MM.1S (cell line): ENCODE measurements around the gene KCNK7.

Experiments
- DNase-seq: peaks from one replicate; pipeline ENCODE4 v3.0.0-alpha.2; 2015
- H2AFZ ChIP-seq: fragments of 300-600 bp; sonication (generic); 2 replicates; pipeline ENCODE4 v1.6.0; 2016; ENCODE audit warnings: antibody characterized with exemption, low read length
- H3F3A ChIP-seq: fragments of 300-600 bp; sonication (generic); 2 replicates; pipeline ENCODE4 v1.6.1; 2016; ENCODE audit warnings: mild to moderate bottlenecking, antibody characterized with exemption, low read length, moderate library complexity, mixed read lengths; ENCODE audit not compliant: insufficient read depth
- H3K27ac ChIP-seq: fragments of 300-600 bp; sonication (generic); 2 replicates; pipeline ENCODE4 v1.5.1; 2016; ENCODE audit warnings: mild to moderate bottlenecking, low read length
- H3K27me3 ChIP-seq: fragments of 300-600 bp; sonication (generic); replicated peaks from 2 replicates; pipeline ENCODE4 v1.6.0; 2016; ENCODE audit warnings: low read length; ENCODE audit not compliant: insufficient read depth
- H3K36me3 ChIP-seq: fragments of 300-600 bp; sonication (generic); replicated peaks from 2 replicates; pipeline ENCODE4 v1.6.1; 2016; ENCODE audit warnings: mild to moderate bottlenecking, low read length, mixed read lengths; ENCODE audit not compliant: insufficient read depth
- H3K4me1 ChIP-seq: fragments of 300-600 bp; sonication (generic); 2 replicates; pipeline ENCODE4 v1.6.1; 2016; ENCODE audit warnings: low read length, mixed read lengths
- H3K4me2 ChIP-seq: fragments of 300-600 bp; sonication (generic); 2 replicates; pipeline ENCODE4 v1.6.0; 2016; ENCODE audit warnings: low read depth, low read length
- H3K4me3 ChIP-seq: fragments of 300-600 bp; sonication (generic); 2 replicates; pipeline ENCODE4 v1.5.1; 2016; ENCODE audit warnings: low read length, mixed read lengths
- H3K79me2 ChIP-seq: fragments of 300-600 bp; sonication (generic); 2 replicates; pipeline ENCODE4 v1.6.1; 2016; ENCODE audit warnings: mixed run types, low read length, mixed read lengths
- H3K9ac ChIP-seq: fragments of 300-600 bp; sonication (generic); 2 replicates; pipeline ENCODE4 v1.6.1; 2016; ENCODE audit warnings: low read length, mixed read lengths
- H3K9me2 ChIP-seq: fragments of 300-600 bp; sonication (generic); replicated peaks from 2 replicates; pipeline ENCODE4 v1.6.1; 2016; ENCODE audit warnings: mild to moderate bottlenecking, low read length, mixed read lengths; ENCODE audit not compliant: insufficient read depth
- H3K9me3 ChIP-seq: fragments of 300-600 bp; sonication (generic); replicated peaks from 2 replicates; pipeline ENCODE4 v1.6.1; 2016; ENCODE audit warnings: mild to moderate bottlenecking, low read length, mixed read lengths; ENCODE audit not compliant: insufficient read depth
- H4K20me1 ChIP-seq: fragments of 300-600 bp; sonication (generic); 2 replicates; pipeline ENCODE4 v1.6.1; 2016; ENCODE audit warnings: mild to moderate bottlenecking, low read length, moderate library complexity, mixed read lengths; ENCODE audit not compliant: insufficient read depth
- EZH2 ChIP-seq: fragments of 300-600 bp; sonication (generic); optimal IDR thresholded peaks from 2 replicates; pipeline ENCODE3; 2017; ENCODE audit warnings: low read depth, mild to moderate bottlenecking, antibody characterized with exemption, low read length, mixed read lengths
- EZH2phosphoT487 ChIP-seq: fragments of 300-600 bp; sonication (generic); IDR thresholded peaks from 2 replicates; pipeline ENCODE4 v1.6.1; 2018; ENCODE audit warnings: antibody characterized with exemption, low read length
- TF ChIP-seq, protein P1 (sequence below): fragments of 300-600 bp; sonication (generic); IDR thresholded peaks from 2 replicates; pipeline ENCODE4 v1.5.1; 2016; ENCODE audit warnings: antibody characterized with exemption, low read length, mixed read lengths

Gene KCNK7

DNA sequence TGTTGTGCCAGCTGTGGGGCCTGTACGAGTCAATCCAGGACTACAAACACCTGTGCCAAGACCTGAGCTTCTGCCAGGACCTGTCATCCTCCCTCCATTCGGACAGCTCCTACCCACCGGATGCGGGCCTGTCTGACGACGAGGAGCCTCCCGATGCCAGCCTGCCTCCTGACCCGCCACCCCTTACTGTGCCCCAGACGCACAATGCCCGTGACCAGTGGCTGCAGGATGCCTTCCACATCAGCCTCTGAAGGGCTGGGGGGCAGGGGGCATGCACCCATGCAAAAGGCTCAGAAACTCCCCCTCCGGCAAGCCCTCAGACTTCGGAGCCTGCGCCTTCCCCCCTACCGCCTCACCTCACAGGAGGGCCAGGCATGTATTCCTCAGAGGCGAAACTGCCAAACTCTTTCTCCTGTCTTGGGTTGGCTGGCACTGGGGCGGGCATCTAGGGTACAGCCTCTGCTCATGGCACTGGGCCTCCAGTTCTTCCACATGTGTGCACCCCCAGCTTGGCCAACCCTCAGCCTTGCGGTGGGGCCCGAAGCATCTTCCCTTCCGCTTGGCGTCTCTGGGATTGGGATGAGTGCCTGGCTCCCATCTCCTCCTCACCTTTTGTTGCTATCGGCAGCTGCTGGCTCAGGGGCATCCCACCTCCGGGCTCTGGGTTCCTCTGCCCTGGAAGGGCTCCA, 22.1 kb downstream of the KCNK7 start:
- peaks cover 73% of the 10 kb centered on the region for H3K79me2 ChIP-seq

DNA sequence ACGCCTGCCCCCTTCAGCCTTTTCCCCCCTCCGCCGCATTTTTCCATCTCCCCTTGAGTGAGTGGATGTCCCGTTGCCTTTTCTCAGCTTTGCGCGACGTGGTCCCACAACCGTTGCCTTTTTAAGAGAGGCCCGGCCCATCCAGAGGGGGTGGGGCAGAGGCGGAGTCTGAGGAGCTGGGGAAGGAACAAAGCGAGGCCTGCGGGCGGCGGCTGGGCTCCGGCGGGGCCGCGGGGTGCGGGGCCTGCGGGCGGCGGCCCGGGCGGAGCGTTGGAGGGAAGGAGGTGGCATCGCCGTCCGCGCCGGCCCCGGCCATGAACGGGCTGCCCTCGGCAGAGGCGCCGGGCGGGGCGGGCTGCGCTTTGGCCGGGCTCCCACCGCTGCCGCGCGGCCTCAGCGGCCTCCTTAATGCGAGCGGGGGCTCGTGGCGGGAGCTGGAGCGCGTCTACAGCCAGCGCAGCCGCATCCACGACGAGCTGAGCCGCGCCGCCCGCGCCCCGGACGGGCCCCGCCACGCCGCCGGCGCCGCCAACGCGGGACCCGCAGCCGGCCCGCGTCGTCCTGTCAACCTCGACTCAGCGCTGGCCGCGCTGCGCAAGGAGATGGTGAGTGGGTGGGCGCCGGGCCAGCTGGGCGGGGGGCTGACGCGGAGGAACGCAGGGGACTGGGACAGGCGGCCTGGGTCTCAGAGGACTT, 23.1 kb downstream of the KCNK7 start, which contains the start of gene FAM89B:
FAM89B (plus strand) TSS at position 183 of the 696 bp plus-strand sequence; CDS start at position 315, 132 bp downstream.
- no peaks in the 10 kb centered on the region for H4K20me1 ChIP-seq
- H3K27me3 ChIP-seq, result no peaks in the 10 kb centered on the region
- H3K4me2 ChIP-seq, result peak within 1 kb of the TSS; percentile 93
- peaks cover 31% of the 10 kb centered on the region for H3K4me1 ChIP-seq
- H3K79me2 ChIP-seq, result peaks cover 73% of the 10 kb centered on the region
- no peak within 1 kb of the TSS for H2AFZ ChIP-seq
- H3F3A ChIP-seq, result peaks cover 53% of the 10 kb centered on the region
- peak; percentile 89 for DNase-seq
- peak within 1 kb of the TSS; percentile 98 for H3K4me3 ChIP-seq
- peak within 1 kb of the TSS; percentile 92; the same call in 1 of the 2 replicates for H3K27ac ChIP-seq
- H3K9me3 ChIP-seq, result no peaks in the 10 kb centered on the region
- TF ChIP-seq, protein P1, sequence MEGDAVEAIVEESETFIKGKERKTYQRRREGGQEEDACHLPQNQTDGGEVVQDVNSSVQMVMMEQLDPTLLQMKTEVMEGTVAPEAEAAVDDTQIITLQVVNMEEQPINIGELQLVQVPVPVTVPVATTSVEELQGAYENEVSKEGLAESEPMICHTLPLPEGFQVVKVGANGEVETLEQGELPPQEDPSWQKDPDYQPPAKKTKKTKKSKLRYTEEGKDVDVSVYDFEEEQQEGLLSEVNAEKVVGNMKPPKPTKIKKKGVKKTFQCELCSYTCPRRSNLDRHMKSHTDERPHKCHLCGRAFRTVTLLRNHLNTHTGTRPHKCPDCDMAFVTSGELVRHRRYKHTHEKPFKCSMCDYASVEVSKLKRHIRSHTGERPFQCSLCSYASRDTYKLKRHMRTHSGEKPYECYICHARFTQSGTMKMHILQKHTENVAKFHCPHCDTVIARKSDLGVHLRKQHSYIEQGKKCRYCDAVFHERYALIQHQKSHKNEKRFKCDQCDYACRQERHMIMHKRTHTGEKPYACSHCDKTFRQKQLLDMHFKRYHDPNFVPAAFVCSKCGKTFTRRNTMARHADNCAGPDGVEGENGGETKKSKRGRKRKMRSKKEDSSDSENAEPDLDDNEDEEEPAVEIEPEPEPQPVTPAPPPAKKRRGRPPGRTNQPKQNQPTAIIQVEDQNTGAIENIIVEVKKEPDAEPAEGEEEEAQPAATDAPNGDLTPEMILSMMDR, result no peak
- TF ChIP-seq EZH2phosphoT487, result no peak
- no peak for TF ChIP-seq EZH2
- H3K9me2 ChIP-seq, result no peaks in the 10 kb centered on the region
- peak within 1 kb of the TSS; percentile 86 for H3K9ac ChIP-seq
- no peaks in the 10 kb centered on the region for H3K36me3 ChIP-seq

More for the DNA sequence above, 22.1 kb downstream of the KCNK7 start:
- H3K27me3 ChIP-seq, result no peaks in the 10 kb centered on the region
- H3K36me3 ChIP-seq, result no peaks in the 10 kb centered on the region
- DNase-seq, result peak; percentile 29
- no peak overlapping the region for H2AFZ ChIP-seq
- peak overlapping the region; percentile 83 for H3K27ac ChIP-seq
- no peaks in the 10 kb centered on the region for H3K9me3 ChIP-seq
- H3K9ac ChIP-seq, result peak overlapping the region; percentile 61
- H3F3A ChIP-seq, result peaks cover 53% of the 10 kb centered on the region
- H3K4me2 ChIP-seq, result peak overlapping the region; percentile 89
- no peaks in the 10 kb centered on the region for H4K20me1 ChIP-seq
- H3K9me2 ChIP-seq, result no peaks in the 10 kb centered on the region
- H3K4me3 ChIP-seq, result peak overlapping the region; percentile 69
- H3K4me1 ChIP-seq, result peaks cover 35% of the 10 kb centered on the region
- no peak for TF ChIP-seq EZH2phosphoT487
- TF ChIP-seq, protein P1, result no peak
- no peak for TF ChIP-seq EZH2

DNA sequence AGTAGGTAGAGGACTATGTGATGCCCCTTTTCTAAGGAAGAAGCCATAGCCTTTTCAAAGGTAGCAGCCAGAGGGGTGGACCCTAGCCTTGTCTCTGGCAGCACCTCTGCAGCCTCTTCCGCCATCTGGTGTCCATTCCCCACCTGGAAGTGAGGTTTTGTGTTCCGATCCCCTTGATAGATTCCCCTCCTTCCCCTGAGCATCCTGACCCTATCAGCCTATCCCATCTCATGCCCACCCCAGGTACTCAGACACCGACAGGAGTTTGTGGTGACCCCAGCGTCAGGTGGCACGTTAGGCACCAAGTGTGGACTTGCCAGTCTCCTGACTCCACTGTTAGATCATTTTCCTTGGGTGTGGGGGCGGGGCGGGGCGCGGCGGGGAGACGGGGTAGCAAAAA, 23.7 kb downstream of the KCNK7 start:
- DNase-seq, result peak; percentile 51

More for the DNA sequence above, 23.7 kb downstream of the KCNK7 start:
- H3K9me3 ChIP-seq, result no peaks in the 10 kb centered on the region
- H3K27ac ChIP-seq, result peak overlapping the region; percentile 40; the same call in 1 of the 2 replicates
- peaks cover 53% of the 10 kb centered on the region for H3F3A ChIP-seq
- H3K4me3 ChIP-seq, result peak overlapping the region; percentile 98
- H3K79me2 ChIP-seq, result peaks cover 68% of the 10 kb centered on the region
- TF ChIP-seq, protein P1, result peak; percentile 61
- TF ChIP-seq EZH2, result no peak
- no peaks in the 10 kb centered on the region for H4K20me1 ChIP-seq
- H3K9ac ChIP-seq, result peak overlapping the region; percentile 9; the same call in 1 of the 2 replicates
- H2AFZ ChIP-seq, result no peak overlapping the region
- H3K4me1 ChIP-seq, result peaks cover 28% of the 10 kb centered on the region
- no peaks in the 10 kb centered on the region for H3K36me3 ChIP-seq
- peak overlapping the region; percentile 93 for H3K4me2 ChIP-seq
- H3K9me2 ChIP-seq, result no peaks in the 10 kb centered on the region
- no peaks in the 10 kb centered on the region for H3K27me3 ChIP-seq
